OCI-LY7 (cell line): ENCODE measurements around the gene TMEM218.

Source experiments
- EZH2phosphoT487 ChIP-seq: fragments of 200-600 bp; sonication (generic); IDR thresholded peaks from 2 replicates; pipeline ENCODE4 v1.6.1; 2018; ENCODE audit warnings: low read depth, borderline replicate concordance, mild to moderate bottlenecking, mixed run types, antibody characterized with exemption, low read length, moderate library complexity, mixed read lengths
- TF ChIP-seq, protein P1 (sequence below): fragments of 200-600 bp; sonication (generic); conservative IDR thresholded peaks from 2 replicates; pipeline ENCODE4 v1.5.1; 2014; ENCODE audit warnings: mild to moderate bottlenecking, antibody characterized with exemption, low read length, moderate library complexity, mixed read lengths

DNA sequence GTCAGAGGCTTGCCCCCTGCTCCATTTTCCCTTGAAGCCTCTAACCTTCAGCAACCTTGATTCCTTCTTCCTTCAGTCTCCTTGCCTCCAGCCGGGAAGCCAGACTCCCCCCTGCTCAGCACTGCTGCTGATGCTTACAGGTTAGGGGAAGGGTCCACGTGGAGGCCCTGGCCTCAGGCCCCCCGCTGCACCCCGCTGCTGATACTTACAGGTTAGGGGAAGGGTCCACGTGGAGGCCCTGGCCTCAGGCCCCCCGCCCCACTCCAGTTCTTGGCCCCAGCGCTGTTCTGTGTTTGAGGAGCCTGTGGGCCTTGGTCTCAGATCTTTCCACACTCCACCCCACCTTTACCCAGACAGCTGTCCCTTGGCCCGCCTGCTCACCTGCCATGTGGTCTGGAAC is 27.5 kb upstream of the TMEM218 start:
- TF ChIP-seq, protein P1, sequence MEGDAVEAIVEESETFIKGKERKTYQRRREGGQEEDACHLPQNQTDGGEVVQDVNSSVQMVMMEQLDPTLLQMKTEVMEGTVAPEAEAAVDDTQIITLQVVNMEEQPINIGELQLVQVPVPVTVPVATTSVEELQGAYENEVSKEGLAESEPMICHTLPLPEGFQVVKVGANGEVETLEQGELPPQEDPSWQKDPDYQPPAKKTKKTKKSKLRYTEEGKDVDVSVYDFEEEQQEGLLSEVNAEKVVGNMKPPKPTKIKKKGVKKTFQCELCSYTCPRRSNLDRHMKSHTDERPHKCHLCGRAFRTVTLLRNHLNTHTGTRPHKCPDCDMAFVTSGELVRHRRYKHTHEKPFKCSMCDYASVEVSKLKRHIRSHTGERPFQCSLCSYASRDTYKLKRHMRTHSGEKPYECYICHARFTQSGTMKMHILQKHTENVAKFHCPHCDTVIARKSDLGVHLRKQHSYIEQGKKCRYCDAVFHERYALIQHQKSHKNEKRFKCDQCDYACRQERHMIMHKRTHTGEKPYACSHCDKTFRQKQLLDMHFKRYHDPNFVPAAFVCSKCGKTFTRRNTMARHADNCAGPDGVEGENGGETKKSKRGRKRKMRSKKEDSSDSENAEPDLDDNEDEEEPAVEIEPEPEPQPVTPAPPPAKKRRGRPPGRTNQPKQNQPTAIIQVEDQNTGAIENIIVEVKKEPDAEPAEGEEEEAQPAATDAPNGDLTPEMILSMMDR: no peak
- TF ChIP-seq EZH2phosphoT487: no peak
